OCI-LY7 (cell line): Measurements from ENCODE around the gene PIBF1. TPM values are rescaled to one million over a fixed set of nuclear protein-coding genes. Genes with fewer than 3 reads are reported as not detected.

Experiments used
- BruUV-seq: library from RNA; stranded (reverse); fragments of 400-500 nt; replicated peaks from 2 replicates; lab custom pipeline; 2021; lab: Mats Ljungman, UMichigan
- CTCF ChIA-PET: fragments of 300-600 bp; sonication (Branson Sonifier 250); formaldehyde crosslinking; loops from one replicate; lab custom pipeline; 2022; ENCODE audit warnings: antibody characterized with exemption; ENCODE audit not compliant: unreplicated experiment; lab: Charles Lee
- POLR2A ChIA-PET: fragments of 300-600 bp; sonication (Branson Sonifier 250); formaldehyde crosslinking; loops from one replicate; lab custom pipeline; 2022; ENCODE audit warnings: antibody characterized with exemption; lab: Charles Lee
- DNase-seq: peaks from one replicate; pipeline ENCODE4 v3.0.0-alpha.2; 2015; ENCODE audit warnings: low spot score
- H2AFZ ChIP-seq: fragments of 200-600 bp; sonication (generic), shearing (Covaris generic); 2 replicates; pipeline ENCODE4 v1.6.1; 2014; ENCODE audit warnings: mild to moderate bottlenecking, antibody characterized with exemption, low read length, moderate library complexity
- H3K27ac ChIP-seq: fragments of 200-600 bp; sonication (generic); 2 replicates; pipeline ENCODE4 v1.5.1; 2014; ENCODE audit warnings: mixed run types, low read depth, mild to moderate bottlenecking, moderate library complexity, low read length, inconsistent platforms; ENCODE audit not compliant: poor library complexity, severe bottlenecking
- H3K36me3 ChIP-seq: fragments of 200-600 bp; sonication (generic); 2 replicates; pipeline ENCODE4 v1.6.1; 2014; ENCODE audit warnings: mild to moderate bottlenecking, antibody characterized with exemption, low read length, moderate library complexity, mixed read lengths; ENCODE audit not compliant: insufficient read depth
- H3K4me1 ChIP-seq: fragments of 200-600 bp; sonication (generic); 2 replicates; pipeline ENCODE4 v1.5.1; 2014; ENCODE audit warnings: mild to moderate bottlenecking, low read length; ENCODE audit not compliant: insufficient read depth, poor library complexity, severe bottlenecking
- H3K4me2 ChIP-seq: fragments of 200-600 bp; sonication (generic); 2 replicates; pipeline ENCODE4 v1.6.1; 2014; ENCODE audit warnings: mild to moderate bottlenecking, low read length
- H3K4me3 ChIP-seq: fragments of 200-600 bp; sonication (generic); 2 replicates; pipeline ENCODE4 v1.5.1; 2014; ENCODE audit warnings: mild to moderate bottlenecking, low read depth, low read length; ENCODE audit not compliant: poor library complexity, severe bottlenecking
- H3K79me2 ChIP-seq: fragments of 200-600 bp; sonication (generic); 2 replicates; pipeline ENCODE4 v1.6.1; 2016; ENCODE audit warnings: low read depth, mild to moderate bottlenecking, low read length, moderate library complexity, mixed read lengths; ENCODE audit not compliant: insufficient read depth
- H3K9me2 ChIP-seq: fragments of 200-600 bp; sonication (generic); 2 replicates; pipeline ENCODE4 v1.6.1; 2016; ENCODE audit warnings: mild to moderate bottlenecking, low read length, mixed read lengths; ENCODE audit not compliant: insufficient read depth
- H3K9me3 ChIP-seq: fragments of 200-600 bp; sonication (generic); 2 replicates; pipeline ENCODE4 v1.6.1; 2014; ENCODE audit warnings: mild to moderate bottlenecking, mixed run types, low read length, mixed read lengths
- H4K20me1 ChIP-seq: fragments of 200-600 bp; sonication (generic); 2 replicates; pipeline ENCODE4 v1.6.1; 2014; ENCODE audit warnings: mild to moderate bottlenecking, antibody characterized with exemption, low read length, moderate library complexity, mixed read lengths; ENCODE audit not compliant: insufficient read depth
- EZH2phosphoT487 ChIP-seq: fragments of 200-600 bp; sonication (generic); IDR thresholded peaks from 2 replicates; pipeline ENCODE4 v1.6.1; 2018; ENCODE audit warnings: low read depth, borderline replicate concordance, mild to moderate bottlenecking, mixed run types, antibody characterized with exemption, low read length, moderate library complexity, mixed read lengths
- intact Hi-C: fragments of 100-400 bp; cut with micrococcal nuclease; formaldehyde crosslinking; loops from one replicate; pipeline ENCODE4 v1.10.0; 2022; ENCODE audit not compliant: unreplicated experiment
- total RNA-seq, 2 experiments: library from RNA; depleted of rRNA in 1 of 2; stranded (reverse); fragments of >200 nt in 1 of 2; shearing (Covaris generic) in 1 of 2; gene quantifications; 2 replicates each; pipeline ENCODE4 v1.2.3, GENCODE V29; 2014 to 2022
- TF ChIP-seq, protein P1 (sequence below): fragments of 200-600 bp; sonication (generic); conservative IDR thresholded peaks from 2 replicates; pipeline ENCODE4 v1.5.1; 2014; ENCODE audit warnings: mild to moderate bottlenecking, antibody characterized with exemption, low read length, moderate library complexity, mixed read lengths

PIBF1 gene
- total RNA-seq, 2 experiments from 2014 or later = 23.2 to 33.7 TPM

DNA sequence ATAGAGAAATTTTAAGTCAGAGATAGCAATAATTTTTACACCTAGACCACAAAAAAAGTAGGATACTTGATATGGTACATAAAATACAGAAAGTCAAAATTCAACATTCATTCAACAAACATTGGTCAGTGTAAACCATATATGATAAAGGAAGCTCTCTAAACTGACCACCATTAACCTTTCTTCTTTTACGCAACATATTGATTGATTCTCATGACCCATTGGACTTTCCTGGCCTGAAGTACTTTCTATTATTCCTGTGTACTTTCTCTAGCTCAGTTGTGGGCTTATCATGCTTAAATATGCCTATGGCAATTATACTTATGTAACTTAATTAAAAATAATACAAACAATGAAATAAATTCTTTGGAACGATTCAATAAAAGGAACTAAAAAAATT lies 10.7 kb downstream of the PIBF1 start:
- Histone ChIP-seq H3K9me3 (peaks cover 12% of the 10 kb centered on the region; the same call in 1 of the 2 replicates), H3K36me3 (peaks cover 84% of the 10 kb centered on the region), H2AFZ (no peak overlapping the region), H3K4me3 (no peak overlapping the region), H3K4me1 (no peaks in the 10 kb centered on the region), H3K4me2 (no peak overlapping the region), H3K27ac (no peak overlapping the region), H3K79me2 (peaks cover 20% of the 10 kb centered on the region), H4K20me1 (no peaks in the 10 kb centered on the region), H3K9me2 (no peaks in the 10 kb centered on the region)
- BruUV-seq = no TSS peak
- no peak for DNase-seq
- TF ChIP-seq, protein P1, sequence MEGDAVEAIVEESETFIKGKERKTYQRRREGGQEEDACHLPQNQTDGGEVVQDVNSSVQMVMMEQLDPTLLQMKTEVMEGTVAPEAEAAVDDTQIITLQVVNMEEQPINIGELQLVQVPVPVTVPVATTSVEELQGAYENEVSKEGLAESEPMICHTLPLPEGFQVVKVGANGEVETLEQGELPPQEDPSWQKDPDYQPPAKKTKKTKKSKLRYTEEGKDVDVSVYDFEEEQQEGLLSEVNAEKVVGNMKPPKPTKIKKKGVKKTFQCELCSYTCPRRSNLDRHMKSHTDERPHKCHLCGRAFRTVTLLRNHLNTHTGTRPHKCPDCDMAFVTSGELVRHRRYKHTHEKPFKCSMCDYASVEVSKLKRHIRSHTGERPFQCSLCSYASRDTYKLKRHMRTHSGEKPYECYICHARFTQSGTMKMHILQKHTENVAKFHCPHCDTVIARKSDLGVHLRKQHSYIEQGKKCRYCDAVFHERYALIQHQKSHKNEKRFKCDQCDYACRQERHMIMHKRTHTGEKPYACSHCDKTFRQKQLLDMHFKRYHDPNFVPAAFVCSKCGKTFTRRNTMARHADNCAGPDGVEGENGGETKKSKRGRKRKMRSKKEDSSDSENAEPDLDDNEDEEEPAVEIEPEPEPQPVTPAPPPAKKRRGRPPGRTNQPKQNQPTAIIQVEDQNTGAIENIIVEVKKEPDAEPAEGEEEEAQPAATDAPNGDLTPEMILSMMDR = no peak
- no peak for TF ChIP-seq EZH2phosphoT487
- CTCF ChIA-PET = interaction anchor here (1.0 kb wide), 1 partner anchor 64 kb away, joined by 3 read pairs; no protein-coding TSS in a partner anchor
- intact Hi-C loops = no loop called here
- POLR2A ChIA-PET = interaction anchor here (0.6 to 0.8 kb wide), 3 partner anchors 27 to 233 kb away, joined by 3 to 7 read pairs (median 5); no protein-coding TSS in a partner anchor

DNA sequence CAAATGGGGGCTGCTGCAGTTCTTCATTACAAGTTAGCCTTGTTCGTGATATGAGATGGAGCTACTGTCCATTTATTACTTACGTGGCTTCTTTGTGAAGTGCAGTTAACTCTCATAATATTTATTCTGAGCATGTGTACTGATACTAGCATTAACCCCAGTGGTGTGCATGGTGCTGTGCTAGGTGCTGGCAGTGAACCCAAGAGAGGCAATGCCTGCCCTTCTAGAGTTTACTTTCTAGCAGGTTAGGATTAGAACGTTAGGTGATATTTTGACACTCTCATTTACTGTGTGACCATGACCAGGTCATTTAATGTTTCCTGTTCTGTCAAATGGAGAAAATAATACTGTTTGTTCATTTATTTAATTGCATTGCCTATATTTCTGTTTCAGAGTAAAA lies 16.9 kb downstream of the PIBF1 start:
- H3K9me2 ChIP-seq = no peaks in the 10 kb centered on the region
- no peak overlapping the region for H3K4me3 ChIP-seq
- TF ChIP-seq, protein P1 = no peak
- POLR2A ChIA-PET = interaction anchor here (0.6 to 1.1 kb wide), 3 partner anchors 13 to 377 kb away, joined by 3 to 6 read pairs (median 4); no protein-coding TSS in a partner anchor
- H3K4me2 ChIP-seq = no peak overlapping the region
- peaks cover 5% of the 10 kb centered on the region; the same call in 1 of the 2 replicates for H3K9me3 ChIP-seq
- no peaks in the 10 kb centered on the region for H3K79me2 ChIP-seq
- no peak overlapping the region for H3K27ac ChIP-seq
- no peak overlapping the region for H2AFZ ChIP-seq
- H3K36me3 ChIP-seq = peaks cover 82% of the 10 kb centered on the region
- no peaks in the 10 kb centered on the region for H3K4me1 ChIP-seq
- CTCF ChIA-PET = no interaction called here
- BruUV-seq = no TSS peak
- no peak for DNase-seq
- H4K20me1 ChIP-seq = no peaks in the 10 kb centered on the region
- intact Hi-C loops = no loop called here

DNA sequence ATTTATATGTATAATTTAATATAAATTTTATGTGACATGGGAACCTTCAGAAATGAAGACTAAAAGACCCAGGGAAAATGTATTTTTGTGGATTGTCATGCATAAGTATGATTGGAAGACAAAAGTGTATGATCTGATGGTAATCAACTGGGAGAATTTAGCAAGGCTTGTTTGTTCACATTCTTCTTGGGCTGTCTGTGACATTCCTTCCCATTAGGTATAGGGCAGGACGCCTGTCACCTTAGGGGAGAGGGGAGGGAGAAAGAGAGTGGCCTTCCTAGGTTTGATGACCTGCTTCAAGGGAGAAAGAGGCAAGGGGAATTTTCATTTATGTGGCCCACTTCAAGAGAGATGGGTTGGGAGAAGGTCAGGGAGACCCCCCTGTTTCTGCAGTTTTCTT lies 22.4 kb downstream of the PIBF1 start:
- POLR2A ChIA-PET = no interaction called here
- no TSS peak for BruUV-seq

More for the DNA sequence above, 22.4 kb downstream of the PIBF1 start:
- H4K20me1 ChIP-seq = no peaks in the 10 kb centered on the region; the same call in 1 of the 2 replicates
- DNase-seq = no peak
- no peaks in the 10 kb centered on the region for H3K9me3 ChIP-seq
- H3K4me2 ChIP-seq = no peak overlapping the region
- CTCF ChIA-PET = no interaction called here
- intact Hi-C loops = no loop called here
- no peaks in the 10 kb centered on the region for H3K79me2 ChIP-seq
- H3K36me3 ChIP-seq = peaks cover 71% of the 10 kb centered on the region
- no peaks in the 10 kb centered on the region for H3K9me2 ChIP-seq
- no peak for TF ChIP-seq EZH2phosphoT487
- TF ChIP-seq, protein P1 = no peak
- H3K4me1 ChIP-seq = no peaks in the 10 kb centered on the region
- no peak overlapping the region for H2AFZ ChIP-seq
- no peak overlapping the region for H3K4me3 ChIP-seq
- no peak overlapping the region for H3K27ac ChIP-seq
